Uterus (tissue), 2 donors: ENCODE data around the gene MLC1.

Experiments
- CTCF ChIP-seq, 4 experiments: fragments of 200-600 bp in 2 of 4; fragments of 450-650 bp in 2 of 4; sonication (generic) in 2 of 4; IDR thresholded peaks; one replicate each; pipeline ENCODE4 v1.5.1; 2016 to 2019; ENCODE audit warnings: antibody characterized with exemption in 4 of 4, mild to moderate bottlenecking in 2 of 4, moderate library complexity in 1 of 4
- POLR2A ChIP-seq, 2 donors: fragments of 450-650 bp; IDR thresholded peaks; one replicate each; pipeline ENCODE4 v1.6.1; 2016; ENCODE audit warnings: antibody characterized with exemption in 2 of 2, mild to moderate bottlenecking in 1 of 2, moderate library complexity in 1 of 2

GRCh38 chr22:50067244-50067643, 18.0 kb downstream of the MLC1 start:
- no peak for TF ChIP-seq POLR2A (IDR thresholded peaks at IDR 0.05)
- no peak for TF ChIP-seq CTCF (IDR thresholded peaks at IDR 0.05)
